WTC11 (cell line): ENCODE measurements around the gene NBAS.

Experiments
- MYBL2 ChIP-seq: sonication (generic); formaldehyde crosslinking; IDR thresholded peaks from 2 replicates; pipeline ENCODE4 v1.8.1; 2023; ENCODE audit warnings: mild to moderate bottlenecking, moderate library complexity, missing genetic modification reagents
- TF ChIP-seq, protein P1 (sequence below): sonication (generic); formaldehyde crosslinking; IDR thresholded peaks from 2 replicates; pipeline ENCODE4 v1.8.0; 2022; ENCODE audit warnings: missing genetic modification reagents
- TF ChIP-seq, protein P2 (sequence below): sonication (generic); formaldehyde crosslinking; IDR thresholded peaks from 2 replicates; pipeline ENCODE4 v1.8.1; 2022; ENCODE audit warnings: low read depth, mild to moderate bottlenecking, moderate library complexity, missing genetic modification reagents, borderline replicate concordance

DNA sequence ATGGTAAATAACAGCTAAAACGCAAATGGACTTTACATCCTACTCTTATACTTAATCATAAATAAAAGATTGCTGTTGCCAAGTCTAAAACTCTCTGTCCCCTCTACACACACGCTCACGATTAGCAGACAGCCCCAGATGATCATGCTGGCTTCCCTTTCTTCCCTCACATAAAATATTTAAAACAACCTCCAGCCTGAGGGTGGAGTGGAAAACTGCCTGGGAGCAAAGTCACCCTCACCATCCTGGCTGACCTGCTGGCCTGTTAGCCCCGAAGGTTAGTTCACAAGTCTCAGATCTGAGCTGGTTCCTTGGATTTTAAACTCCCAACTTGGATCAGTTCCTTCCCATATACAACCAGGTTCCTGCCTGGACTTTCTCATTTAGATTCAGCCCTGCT lies 288.2 kb downstream of the NBAS start:
- TF ChIP-seq, protein P1, sequence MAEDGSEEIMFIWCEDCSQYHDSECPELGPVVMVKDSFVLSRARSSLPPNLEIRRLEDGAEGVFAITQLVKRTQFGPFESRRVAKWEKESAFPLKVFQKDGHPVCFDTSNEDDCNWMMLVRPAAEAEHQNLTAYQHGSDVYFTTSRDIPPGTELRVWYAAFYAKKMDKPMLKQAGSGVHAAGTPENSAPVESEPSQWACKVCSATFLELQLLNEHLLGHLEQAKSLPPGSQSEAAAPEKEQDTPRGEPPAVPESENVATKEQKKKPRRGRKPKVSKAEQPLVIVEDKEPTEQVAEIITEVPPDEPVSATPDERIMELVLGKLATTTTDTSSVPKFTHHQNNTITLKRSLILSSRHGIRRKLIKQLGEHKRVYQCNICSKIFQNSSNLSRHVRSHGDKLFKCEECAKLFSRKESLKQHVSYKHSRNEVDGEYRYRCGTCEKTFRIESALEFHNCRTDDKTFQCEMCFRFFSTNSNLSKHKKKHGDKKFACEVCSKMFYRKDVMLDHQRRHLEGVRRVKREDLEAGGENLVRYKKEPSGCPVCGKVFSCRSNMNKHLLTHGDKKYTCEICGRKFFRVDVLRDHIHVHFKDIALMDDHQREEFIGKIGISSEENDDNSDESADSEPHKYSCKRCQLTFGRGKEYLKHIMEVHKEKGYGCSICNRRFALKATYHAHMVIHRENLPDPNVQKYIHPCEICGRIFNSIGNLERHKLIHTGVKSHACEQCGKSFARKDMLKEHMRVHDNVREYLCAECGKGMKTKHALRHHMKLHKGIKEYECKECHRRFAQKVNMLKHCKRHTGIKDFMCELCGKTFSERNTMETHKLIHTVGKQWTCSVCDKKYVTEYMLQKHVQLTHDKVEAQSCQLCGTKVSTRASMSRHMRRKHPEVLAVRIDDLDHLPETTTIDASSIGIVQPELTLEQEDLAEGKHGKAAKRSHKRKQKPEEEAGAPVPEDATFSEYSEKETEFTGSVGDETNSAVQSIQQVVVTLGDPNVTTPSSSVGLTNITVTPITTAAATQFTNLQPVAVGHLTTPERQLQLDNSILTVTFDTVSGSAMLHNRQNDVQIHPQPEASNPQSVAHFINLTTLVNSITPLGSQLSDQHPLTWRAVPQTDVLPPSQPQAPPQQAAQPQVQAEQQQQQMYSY (CRISPR knock-in tag) = no peak
- TF ChIP-seq, protein P2, sequence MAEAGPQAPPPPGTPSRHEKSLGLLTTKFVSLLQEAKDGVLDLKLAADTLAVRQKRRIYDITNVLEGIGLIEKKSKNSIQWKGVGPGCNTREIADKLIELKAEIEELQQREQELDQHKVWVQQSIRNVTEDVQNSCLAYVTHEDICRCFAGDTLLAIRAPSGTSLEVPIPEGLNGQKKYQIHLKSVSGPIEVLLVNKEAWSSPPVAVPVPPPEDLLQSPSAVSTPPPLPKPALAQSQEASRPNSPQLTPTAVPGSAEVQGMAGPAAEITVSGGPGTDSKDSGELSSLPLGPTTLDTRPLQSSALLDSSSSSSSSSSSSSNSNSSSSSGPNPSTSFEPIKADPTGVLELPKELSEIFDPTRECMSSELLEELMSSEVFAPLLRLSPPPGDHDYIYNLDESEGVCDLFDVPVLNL (CRISPR knock-in tag) = no peak
- no peak for TF ChIP-seq MYBL2 (CRISPR knock-in tag)
